ENCODE data around the gene KHDC4.
A peak's percentile ranks its signal among the peaks of the same experiment; 100 is the strongest.
"Not testable (repeated sequence)": the region's sequence is repeated elsewhere in the genome, so short reads cannot be mapped to it uniquely, and the experiment has no call there.

Gene KHDC4

DNA sequence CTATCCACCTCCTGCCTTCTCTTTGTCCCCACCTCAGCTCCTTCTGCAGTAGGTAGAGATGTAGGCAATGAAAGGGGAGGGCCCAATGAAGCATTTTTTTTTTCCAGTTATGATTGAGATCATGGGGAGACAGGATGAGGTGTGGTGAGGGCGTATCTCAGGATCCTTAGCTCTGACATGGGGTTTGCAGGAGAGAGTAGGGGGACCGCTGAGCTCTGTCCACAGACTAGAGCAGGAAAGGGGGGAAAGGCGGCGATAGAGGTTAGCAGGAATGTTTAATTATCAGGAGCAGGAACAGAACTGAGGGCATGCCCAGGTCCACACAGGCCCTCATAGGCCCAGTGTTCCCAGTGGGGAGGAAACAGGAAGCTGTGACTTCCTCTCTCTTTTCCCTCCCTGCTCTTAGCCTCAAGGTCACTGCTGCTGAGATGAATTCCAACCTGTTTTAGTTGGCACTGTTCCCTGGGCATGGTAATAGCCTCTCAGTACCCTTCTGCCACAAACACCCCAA, 6.3 kb upstream of the KHDC4 start:
- no peaks in the 10 kb centered on the region for H3K36me3 ChIP-seq (ENCODE audit: insufficient read depth, low read length)
- peaks cover 10% of the 10 kb centered on the region for H3K4me1 ChIP-seq (ENCODE audit: insufficient read depth, low read length)
- H3K9ac ChIP-seq (ENCODE audit: low read depth, low read length), result no peak overlapping the region; the same call in 1 of the 2 replicates
- H3K9me3 ChIP-seq (ENCODE audit: control insufficient read depth, insufficient read depth, low read length), result no peaks in the 10 kb centered on the region

DNA sequence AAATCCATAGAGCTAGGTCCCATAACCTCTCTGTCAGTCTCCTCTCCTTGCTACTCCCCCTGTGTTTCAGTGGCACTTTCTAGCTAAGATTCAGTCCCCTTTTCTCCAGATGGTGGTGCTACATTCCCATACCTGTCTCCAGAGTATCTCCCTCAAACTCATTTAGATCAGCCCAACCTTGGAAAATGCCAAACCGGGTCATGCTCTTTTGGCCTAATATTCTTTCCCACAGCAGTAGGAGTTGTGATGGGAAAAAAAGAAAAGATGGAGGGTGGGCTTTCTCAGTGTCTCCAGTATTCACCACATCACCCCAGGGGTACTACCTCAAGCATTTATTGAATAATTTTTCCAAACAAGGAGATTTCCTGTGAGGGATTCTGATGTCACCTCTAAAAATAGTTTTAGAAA, 4.0 kb upstream of the KHDC4 start:
- no peaks in the 10 kb centered on the region for H3K9me3 ChIP-seq (ENCODE audit: control insufficient read depth, insufficient read depth, low read length)
- H3K9ac ChIP-seq (ENCODE audit: low read depth, low read length), result no peak overlapping the region
- peaks cover 2% of the 10 kb centered on the region; the same call in 1 of the 2 replicates for H3K36me3 ChIP-seq (ENCODE audit: insufficient read depth, low read length)
- peaks cover 10% of the 10 kb centered on the region for H3K4me1 ChIP-seq (ENCODE audit: insufficient read depth, low read length)

DNA sequence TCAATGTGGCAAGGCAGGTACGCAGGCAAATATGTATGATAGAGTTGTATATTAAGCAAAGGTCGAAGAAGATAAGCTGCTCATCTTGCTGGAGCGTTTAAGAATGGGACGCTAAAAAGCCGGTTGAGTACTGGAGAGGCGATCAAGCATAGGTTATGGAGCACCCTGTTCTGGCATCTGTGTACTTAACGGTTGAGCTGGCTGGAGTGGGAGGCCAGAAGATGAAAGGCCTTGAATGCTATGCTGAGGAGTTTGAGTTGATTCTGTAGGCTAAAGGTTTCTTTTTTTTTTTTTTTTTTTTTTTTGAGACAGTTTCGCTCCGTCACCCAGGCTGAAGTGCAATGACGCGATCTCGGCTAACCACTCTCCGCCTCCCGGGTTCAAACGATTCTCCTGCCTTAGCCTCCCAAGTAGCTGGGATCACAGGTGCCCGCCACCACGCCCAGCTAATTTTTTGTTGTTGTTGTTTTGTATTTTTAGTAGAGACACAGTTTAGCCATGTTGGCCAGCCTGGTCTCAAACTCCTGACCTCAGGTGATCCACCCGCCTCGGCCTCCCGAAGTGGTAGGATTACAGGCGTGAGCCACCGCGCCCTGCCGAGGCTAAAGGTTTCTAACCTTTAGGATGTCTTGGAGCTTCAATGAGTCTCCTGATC, 850 bp upstream of the KHDC4 start:
- Histone ChIP-seq H3K4me1 (ENCODE audit: insufficient read depth, low read length) (peaks cover 14% of the 10 kb centered on the region), H3K36me3 (ENCODE audit: insufficient read depth, low read length) (peaks cover 23% of the 10 kb centered on the region), H3K9ac (ENCODE audit: low read depth, low read length) (peak overlapping the region; percentile 93), H3K9me3 (ENCODE audit: control insufficient read depth, insufficient read depth, low read length) (no peaks in the 10 kb centered on the region)

DNA sequence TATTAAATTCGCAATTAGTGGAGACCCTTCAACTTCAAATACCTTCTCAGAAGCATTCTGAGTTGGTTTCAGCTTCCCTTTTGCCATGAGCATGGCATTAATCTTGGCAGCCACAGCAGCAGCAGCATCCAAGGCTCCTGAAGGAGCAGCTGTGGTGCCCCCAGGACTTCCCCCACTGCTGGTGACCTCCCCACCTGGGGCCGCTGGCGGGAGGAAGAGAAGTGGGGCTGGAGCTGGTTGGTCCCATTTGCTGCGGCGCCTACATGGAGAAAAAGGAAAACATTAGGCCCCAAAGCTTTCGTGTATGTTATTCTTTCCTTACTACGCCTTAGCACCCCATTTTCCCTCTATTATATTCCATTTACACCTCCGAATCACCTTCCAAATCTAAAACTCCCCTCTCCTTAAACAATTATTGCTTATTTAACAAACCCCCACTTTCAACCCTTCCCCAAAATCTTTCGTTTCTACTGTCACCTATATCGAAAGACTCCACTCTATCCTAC, 569 bp downstream of the KHDC4 start:
- no peaks in the 10 kb centered on the region for H3K9me3 ChIP-seq (ENCODE audit: control insufficient read depth, insufficient read depth, low read length)
- H3K4me1 ChIP-seq (ENCODE audit: insufficient read depth, low read length), result peaks cover 14% of the 10 kb centered on the region
- peak overlapping the region; percentile 93 for H3K9ac ChIP-seq (ENCODE audit: low read depth, low read length)
- peaks cover 30% of the 10 kb centered on the region for H3K36me3 ChIP-seq (ENCODE audit: insufficient read depth, low read length)

DNA sequence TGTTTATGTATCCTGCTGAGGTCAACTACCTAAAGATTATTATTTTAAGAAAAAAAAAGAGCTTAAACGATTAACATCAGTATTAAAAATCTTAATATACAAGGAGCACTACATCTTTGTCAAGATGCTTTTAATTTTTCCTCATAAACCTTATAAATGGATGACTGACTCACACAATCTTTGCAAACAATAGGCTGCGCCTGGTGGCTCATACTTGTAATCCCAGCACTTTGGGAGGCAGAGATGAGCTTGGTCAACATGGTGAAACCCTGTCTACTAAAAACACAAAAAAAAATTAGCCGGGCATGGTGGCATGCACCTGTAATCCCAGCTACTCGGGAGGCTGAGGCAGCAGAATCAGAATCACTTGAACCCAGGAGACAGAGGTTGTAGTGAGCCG, 1.7 kb downstream of the KHDC4 start:
- peaks cover 34% of the 10 kb centered on the region for H3K36me3 ChIP-seq (ENCODE audit: insufficient read depth, low read length)
- H3K4me1 ChIP-seq (ENCODE audit: insufficient read depth, low read length), result peaks cover 14% of the 10 kb centered on the region
- no peaks in the 10 kb centered on the region for H3K9me3 ChIP-seq (ENCODE audit: control insufficient read depth, insufficient read depth, low read length)
- H3K9ac ChIP-seq (ENCODE audit: low read depth, low read length), result 0 out of 2 replicates have a peak overlapping the region, but pooled peaks have one; percentile 14

DNA sequence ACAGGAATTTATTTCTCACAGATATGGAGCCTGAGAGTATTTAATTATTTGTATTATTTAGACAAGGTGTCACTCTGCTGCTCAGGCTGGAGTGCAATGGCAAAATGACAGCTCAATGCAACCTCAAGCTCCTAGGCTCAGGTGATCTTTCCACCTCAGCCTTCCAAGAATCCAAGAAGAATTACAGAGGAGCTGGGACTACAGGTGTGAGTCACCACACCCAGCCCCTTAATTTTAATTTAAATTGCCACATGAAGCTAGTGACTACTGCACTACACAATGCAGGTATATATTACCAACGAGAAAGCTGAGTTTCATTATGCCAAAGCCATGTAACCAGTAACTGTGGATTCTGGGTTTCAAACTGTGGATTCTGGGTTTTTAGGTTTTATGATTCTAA, 2.1 kb downstream of the KHDC4 start:
- H3K4me1 ChIP-seq (ENCODE audit: insufficient read depth, low read length), result peaks cover 14% of the 10 kb centered on the region
- H3K9me3 ChIP-seq (ENCODE audit: control insufficient read depth, insufficient read depth, low read length), result no peaks in the 10 kb centered on the region
- H3K36me3 ChIP-seq (ENCODE audit: insufficient read depth, low read length), result peaks cover 37% of the 10 kb centered on the region
- H3K9ac ChIP-seq (ENCODE audit: low read depth, low read length), result peak overlapping the region; percentile 14; the same call in 1 of the 2 replicates

DNA sequence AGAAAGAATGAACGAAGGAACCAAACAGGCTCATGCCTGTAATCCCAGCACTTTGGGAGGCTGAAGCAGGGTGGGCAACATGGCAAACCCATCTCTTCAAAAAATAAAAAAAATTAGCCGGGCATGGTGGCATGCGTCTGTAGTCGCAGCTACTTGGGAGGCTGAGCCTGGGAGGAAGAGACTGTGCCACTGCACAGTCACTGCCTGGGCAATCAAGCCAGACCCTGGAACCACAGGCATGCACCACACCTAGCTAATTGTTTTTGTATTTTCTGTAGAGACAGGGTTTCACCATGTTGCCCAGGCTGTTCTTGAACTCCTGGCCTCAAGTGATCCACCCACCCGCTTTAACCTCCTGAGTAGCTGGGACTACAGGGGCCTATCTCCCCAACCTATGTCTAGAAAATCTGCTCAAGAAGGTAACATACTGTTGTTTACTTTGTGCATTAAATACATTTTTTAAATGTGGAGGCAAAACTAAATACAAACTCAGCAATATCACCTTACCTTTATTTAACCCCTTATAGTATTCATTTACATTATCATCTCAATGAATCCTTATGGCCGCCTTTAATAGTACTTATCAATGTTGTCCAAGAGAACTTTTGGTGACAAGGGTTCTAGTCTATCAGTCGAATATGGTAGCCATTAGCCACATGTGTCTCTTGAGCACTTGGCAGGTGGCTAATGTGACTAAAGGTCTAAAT, 2.7 kb downstream of the KHDC4 start:
- Histone ChIP-seq H3K9ac (ENCODE audit: low read depth, low read length) (no peak overlapping the region; the same call in 1 of the 2 replicates), H3K4me1 (ENCODE audit: insufficient read depth, low read length) (peaks cover 14% of the 10 kb centered on the region), H3K36me3 (ENCODE audit: insufficient read depth, low read length) (peaks cover 43% of the 10 kb centered on the region), H3K9me3 (ENCODE audit: control insufficient read depth, insufficient read depth, low read length) (no peaks in the 10 kb centered on the region)

DNA sequence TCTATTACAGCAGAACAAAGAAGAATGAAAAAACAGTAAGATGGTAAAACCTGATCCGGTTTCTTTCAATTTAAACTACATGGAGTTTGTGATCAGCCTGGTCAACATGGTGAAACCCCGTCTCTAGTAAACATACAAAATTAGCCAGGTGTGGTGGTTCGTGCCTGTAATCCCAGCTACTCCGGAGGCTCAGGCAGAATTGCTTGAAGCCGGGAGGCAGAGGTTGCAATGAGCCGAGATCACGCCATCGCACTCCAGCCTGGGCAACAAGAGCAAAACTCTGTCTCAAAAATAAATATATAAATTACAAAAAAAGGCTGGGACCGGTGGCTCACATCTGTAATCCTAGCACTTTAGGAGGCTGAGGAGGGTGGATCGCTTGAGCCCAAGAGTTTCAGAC, 3.5 kb downstream of the KHDC4 start:
- not testable (repeated sequence) for H3K9ac ChIP-seq (ENCODE audit: low read depth, low read length); H3K9me3 ChIP-seq (ENCODE audit: control insufficient read depth, insufficient read depth, low read length)
- H3K4me1 ChIP-seq (ENCODE audit: insufficient read depth, low read length), result peaks cover 14% of the 10 kb centered on the region
- H3K36me3 ChIP-seq (ENCODE audit: insufficient read depth, low read length), result peaks cover 51% of the 10 kb centered on the region

DNA sequence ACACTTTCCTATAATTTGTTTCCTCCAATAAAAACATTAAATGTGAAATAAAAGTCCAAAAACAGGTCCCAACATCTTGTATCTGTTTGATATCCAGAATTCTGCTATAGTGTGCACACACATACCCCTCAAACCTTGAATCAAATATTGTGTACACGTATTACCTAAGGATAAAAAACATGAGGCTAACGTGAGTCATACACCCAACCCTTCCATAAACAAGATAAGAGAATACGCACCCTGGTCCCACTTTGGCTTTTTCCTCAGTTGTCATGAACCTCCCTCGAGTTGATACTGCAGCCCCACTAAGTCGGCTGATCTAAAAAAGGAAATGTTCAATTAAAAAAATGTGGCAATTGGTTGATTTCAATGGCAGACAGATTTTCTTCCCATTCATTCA, 5.2 kb downstream of the KHDC4 start:
- Histone ChIP-seq H3K36me3 (ENCODE audit: insufficient read depth, low read length) (peaks cover 57% of the 10 kb centered on the region), H3K4me1 (ENCODE audit: insufficient read depth, low read length) (peaks cover 14% of the 10 kb centered on the region), H3K9ac (ENCODE audit: low read depth, low read length) (no peak overlapping the region), H3K9me3 (ENCODE audit: control insufficient read depth, insufficient read depth, low read length) (no peaks in the 10 kb centered on the region)

DNA sequence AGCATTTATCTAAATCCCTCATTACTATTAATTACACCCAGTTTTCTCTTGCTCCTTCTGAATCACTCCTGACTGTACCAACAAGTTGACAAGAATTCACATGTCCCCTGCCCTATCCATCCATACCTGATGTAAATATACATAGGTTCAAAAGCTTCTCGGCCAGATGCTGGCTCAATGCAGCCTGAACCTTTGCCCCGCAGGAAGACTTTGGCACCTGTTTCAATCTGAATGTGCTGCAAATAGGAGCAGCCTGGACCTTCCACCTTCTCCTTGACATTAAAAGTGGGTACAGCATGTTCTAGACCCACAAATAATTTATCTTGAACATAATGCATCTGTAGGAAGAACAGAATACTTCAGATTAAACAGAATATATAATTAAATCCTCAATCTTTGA, 8.7 kb downstream of the KHDC4 start:
- no peaks in the 10 kb centered on the region for H3K4me1 ChIP-seq (ENCODE audit: insufficient read depth, low read length)
- H3K9ac ChIP-seq (ENCODE audit: low read depth, low read length), result no peak overlapping the region
- H3K9me3 ChIP-seq (ENCODE audit: control insufficient read depth, insufficient read depth, low read length), result no peaks in the 10 kb centered on the region
- peaks cover 67% of the 10 kb centered on the region for H3K36me3 ChIP-seq (ENCODE audit: insufficient read depth, low read length)

DNA sequence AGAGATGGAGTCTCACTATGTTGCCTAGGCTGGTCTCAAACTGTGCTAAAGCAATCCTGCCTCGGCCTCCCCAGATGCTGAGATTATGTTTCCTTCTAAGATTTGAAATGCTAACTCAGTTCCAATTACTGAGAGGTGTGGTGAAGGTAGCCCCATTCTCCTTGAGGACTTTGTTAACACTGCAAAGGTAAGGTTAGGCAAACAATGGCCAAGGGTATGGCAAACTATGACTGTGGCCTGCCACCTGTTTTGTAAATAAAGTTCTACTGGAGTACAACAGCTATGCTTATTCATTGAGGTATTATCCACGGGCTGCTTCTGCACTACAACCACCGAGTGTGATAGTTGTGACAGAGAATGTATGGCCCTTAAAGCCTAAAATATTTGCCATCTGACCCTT, 13.5 kb downstream of the KHDC4 start:
- Histone ChIP-seq H3K9ac (ENCODE audit: low read depth, low read length) (no peak overlapping the region), H3K4me1 (ENCODE audit: insufficient read depth, low read length) (no peaks in the 10 kb centered on the region), H3K9me3 (ENCODE audit: control insufficient read depth, insufficient read depth, low read length) (no peaks in the 10 kb centered on the region), H3K36me3 (ENCODE audit: insufficient read depth, low read length) (peaks cover 70% of the 10 kb centered on the region)

DNA sequence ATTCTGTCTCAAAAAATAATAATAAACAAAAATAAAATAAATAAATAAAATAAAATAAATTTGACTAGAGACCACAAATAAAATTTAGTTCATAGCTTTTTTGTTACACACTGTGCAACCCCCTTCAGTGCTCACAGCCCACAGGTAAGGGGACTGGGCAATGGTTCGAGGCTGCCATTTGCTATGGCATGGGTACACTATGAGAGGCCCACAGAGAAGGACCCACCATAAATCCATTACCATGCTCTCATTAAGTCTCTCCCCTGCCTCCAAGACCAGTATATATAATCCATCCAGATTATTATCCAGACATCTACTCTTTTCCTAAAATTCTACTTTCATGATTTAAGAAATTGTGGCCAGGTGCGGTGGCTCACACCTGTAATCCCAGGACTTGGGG, 14.4 kb downstream of the KHDC4 start:
- Histone ChIP-seq H3K9me3 (ENCODE audit: control insufficient read depth, insufficient read depth, low read length) (no peaks in the 10 kb centered on the region), H3K4me1 (ENCODE audit: insufficient read depth, low read length) (no peaks in the 10 kb centered on the region), H3K36me3 (ENCODE audit: insufficient read depth, low read length) (peaks cover 66% of the 10 kb centered on the region), H3K9ac (ENCODE audit: low read depth, low read length) (no peak overlapping the region)

DNA sequence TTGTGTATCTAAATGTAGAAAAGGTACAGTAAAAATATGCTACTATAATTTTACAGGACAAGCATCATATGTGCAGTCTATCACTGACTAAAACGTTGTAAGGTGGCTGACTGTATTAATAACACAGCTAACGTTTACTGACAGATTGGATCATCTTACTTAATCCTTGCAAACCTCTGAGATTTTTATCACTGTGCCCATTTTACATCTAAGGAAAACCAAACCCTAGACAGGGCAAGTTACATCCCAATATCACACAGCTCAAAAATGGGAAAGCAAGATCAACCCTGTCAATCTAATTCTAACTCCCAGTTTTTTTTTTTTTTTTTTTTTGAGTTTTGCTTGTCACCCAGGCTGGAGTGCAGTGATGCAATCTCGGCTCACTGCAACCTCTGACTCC, 15.6 kb downstream of the KHDC4 start:
- Histone ChIP-seq H3K9ac (ENCODE audit: low read depth, low read length) (no peak overlapping the region), H3K4me1 (ENCODE audit: insufficient read depth, low read length) (no peaks in the 10 kb centered on the region), H3K36me3 (ENCODE audit: insufficient read depth, low read length) (peaks cover 74% of the 10 kb centered on the region)

DNA sequence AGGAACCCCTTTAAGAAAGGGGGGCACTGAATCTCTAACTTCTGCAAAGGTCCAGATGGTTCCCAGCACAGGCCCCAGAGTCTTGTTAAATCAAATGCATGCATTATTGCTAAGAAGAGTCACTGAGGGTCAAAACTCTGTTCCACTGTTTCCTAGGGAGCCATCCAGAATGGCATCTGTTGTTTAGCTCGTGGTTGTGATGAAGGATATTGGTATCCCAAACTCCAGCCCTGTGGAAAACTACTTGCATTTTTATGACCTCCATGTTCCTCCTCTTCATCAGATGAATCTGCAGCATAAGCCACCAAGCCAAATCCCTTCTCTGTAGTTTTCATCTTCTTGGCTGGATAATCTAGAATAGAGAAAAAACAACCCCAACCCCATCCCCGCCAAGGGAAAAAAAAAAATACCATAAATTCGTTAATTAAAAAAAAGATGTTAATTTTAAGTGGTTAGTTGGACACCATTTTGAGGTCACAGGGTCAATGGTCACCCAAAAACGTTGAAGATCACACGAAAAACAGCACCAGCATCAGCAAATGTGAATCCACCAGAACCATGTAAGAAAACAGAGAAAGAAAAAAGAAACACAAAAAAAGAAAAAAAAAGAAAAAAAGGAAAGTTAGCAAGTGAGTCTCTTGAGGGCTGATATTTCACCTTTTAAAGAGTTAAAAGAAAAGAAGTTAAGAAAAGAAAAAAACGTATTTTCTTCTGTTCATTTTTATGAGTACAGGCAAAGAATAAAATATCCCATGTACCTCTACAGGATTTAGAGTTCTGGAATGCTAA, 20.1 kb downstream of the KHDC4 start:
- Histone ChIP-seq H3K9me3 (ENCODE audit: control insufficient read depth, insufficient read depth, low read length) (no peaks in the 10 kb centered on the region), H3K36me3 (ENCODE audit: insufficient read depth, low read length) (peaks cover 42% of the 10 kb centered on the region), H3K9ac (ENCODE audit: low read depth, low read length) (no peak overlapping the region), H3K4me1 (ENCODE audit: insufficient read depth, low read length) (peaks cover 3% of the 10 kb centered on the region; the same call in 1 of the 2 replicates)

More for the DNA sequence above, 15.6 kb downstream of the KHDC4 start:
- no peaks in the 10 kb centered on the region for H3K9me3 ChIP-seq (ENCODE audit: control insufficient read depth, insufficient read depth, low read length)

All from ES-I3 (cell line).